Activated naive CD8-positive, alpha-beta T cell treated with anti-CD3 and anti-CD28 coated beads for 36 hours (primary cell): ENCODE measurements around the gene GPAM. TPM values are rescaled to one million over a fixed set of nuclear protein-coding genes. Genes with fewer than 3 reads are reported as not detected.
A peak's percentile ranks its signal among the peaks of the same experiment; 100 is the strongest.
"Not testable (repeated sequence)": the region's sequence is repeated elsewhere in the genome, so short reads cannot be mapped to it uniquely, and the experiment has no call there.

ENCODE experiments used
- DNase-seq: peaks from one replicate; pipeline ENCODE4 v3.0.0; 2021
- H3K27ac Mint-ChIP-seq: one replicate; pipeline ENCODE4 v1.8.0; 2022; ENCODE audit warnings: mild to moderate bottlenecking, moderate library complexity, mixed read lengths
- H3K27me3 Mint-ChIP-seq: one replicate; pipeline ENCODE4 v1.8.0; 2022; ENCODE audit warnings: mild to moderate bottlenecking, mixed read lengths
- H3K36me3 Mint-ChIP-seq: one replicate; pipeline ENCODE4 v1.8.0; 2021; ENCODE audit warnings: mild to moderate bottlenecking, mixed read lengths
- H3K4me1 Mint-ChIP-seq: one replicate; pipeline ENCODE4 v1.8.0; 2021; ENCODE audit warnings: mixed read lengths
- H3K4me3 Mint-ChIP-seq: one replicate; pipeline ENCODE4 v1.8.0; 2022; ENCODE audit warnings: mild to moderate bottlenecking, moderate library complexity, mixed read lengths
- H3K9me3 Mint-ChIP-seq: one replicate; pipeline ENCODE4 v1.8.0; 2022; ENCODE audit warnings: mixed read lengths
- total RNA-seq, 2 experiments: library from RNA; stranded (reverse); gene quantifications; one replicate each; pipeline ENCODE4 v1.2.3, GENCODE V29; 2021

GPAM gene, protein sequence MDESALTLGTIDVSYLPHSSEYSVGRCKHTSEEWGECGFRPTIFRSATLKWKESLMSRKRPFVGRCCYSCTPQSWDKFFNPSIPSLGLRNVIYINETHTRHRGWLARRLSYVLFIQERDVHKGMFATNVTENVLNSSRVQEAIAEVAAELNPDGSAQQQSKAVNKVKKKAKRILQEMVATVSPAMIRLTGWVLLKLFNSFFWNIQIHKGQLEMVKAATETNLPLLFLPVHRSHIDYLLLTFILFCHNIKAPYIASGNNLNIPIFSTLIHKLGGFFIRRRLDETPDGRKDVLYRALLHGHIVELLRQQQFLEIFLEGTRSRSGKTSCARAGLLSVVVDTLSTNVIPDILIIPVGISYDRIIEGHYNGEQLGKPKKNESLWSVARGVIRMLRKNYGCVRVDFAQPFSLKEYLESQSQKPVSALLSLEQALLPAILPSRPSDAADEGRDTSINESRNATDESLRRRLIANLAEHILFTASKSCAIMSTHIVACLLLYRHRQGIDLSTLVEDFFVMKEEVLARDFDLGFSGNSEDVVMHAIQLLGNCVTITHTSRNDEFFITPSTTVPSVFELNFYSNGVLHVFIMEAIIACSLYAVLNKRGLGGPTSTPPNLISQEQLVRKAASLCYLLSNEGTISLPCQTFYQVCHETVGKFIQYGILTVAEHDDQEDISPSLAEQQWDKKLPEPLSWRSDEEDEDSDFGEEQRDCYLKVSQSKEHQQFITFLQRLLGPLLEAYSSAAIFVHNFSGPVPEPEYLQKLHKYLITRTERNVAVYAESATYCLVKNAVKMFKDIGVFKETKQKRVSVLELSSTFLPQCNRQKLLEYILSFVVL
- total RNA-seq = 10 to 100 TPM; 12.7 to 14.2 TPM

DNA sequence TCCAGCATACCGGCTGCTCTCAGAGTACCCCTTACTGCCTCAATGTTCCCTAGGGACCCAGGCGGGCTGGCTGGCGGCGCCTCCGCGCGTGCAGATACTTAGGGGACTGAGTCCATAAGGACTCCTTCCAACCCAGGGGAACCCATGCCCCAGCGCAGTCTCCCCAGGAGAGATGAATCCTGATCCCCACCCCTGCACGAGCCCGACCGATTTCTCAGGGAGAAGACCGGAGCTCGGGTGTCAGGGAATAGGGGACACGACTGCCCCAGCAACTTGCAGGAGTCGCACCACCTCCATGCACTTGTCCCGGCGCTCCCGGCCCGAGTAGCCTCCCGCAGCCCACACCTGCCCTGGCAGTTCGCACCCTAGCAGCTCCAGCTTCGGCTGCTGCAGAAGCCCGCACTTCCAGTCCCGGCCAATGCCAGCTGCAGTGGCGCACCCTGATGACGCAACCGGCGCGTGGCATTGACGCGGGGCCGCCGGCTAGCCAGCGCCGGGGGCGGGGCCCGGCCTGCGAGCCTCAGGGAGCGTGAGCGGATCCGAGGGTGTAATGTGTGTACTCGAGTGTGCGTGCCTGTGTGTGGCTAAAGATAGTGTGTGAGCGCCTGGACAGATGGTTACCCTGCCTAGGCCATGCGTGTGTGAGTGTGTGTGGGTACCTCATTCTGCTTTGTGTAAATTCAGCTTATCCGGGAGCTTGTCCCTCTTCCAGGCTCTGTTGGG, at the start of gene GPAM:
Gene GPAM, minus strand, starts transcription at position 437 of the 723 bp plus-strand sequence. CDS start 1,981 bp downstream, outside the sequence.
- Mint-ChIP-seq H3K36me3 (peaks cover 19% of the 10 kb centered on the region), H3K9me3 (peaks cover 16% of the 10 kb centered on the region), H3K27me3 (no peaks in the 10 kb centered on the region), H3K4me3 (peak within 1 kb of the TSS; percentile 93), H3K27ac (peak within 1 kb of the TSS; percentile 92), H3K4me1 (peaks cover 20% of the 10 kb centered on the region)
- DNase-seq = peak; percentile 99

DNA sequence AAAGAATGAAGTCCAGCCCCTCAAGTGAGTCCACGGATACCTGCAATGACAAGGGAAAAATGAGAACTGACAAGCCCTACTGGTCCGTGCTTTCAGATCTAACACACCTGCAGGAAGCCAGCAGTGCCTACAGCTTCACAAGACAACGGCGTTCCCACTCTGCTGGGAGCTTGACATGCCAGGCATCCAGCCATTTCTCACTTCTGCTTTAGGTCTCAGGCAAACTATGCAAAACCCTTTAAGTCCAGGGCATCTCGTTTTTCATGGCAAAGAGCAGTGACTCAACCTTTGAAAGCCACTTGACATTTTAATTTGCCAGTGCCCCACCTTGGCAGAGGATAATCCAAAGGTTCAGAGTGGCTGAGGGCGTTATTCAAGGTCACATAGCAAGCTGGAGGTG, 49.1 kb upstream of the GPAM start:
- Mint-ChIP-seq H3K4me1 (no peaks in the 10 kb centered on the region), H3K36me3 (no peaks in the 10 kb centered on the region), H3K27me3 (no peaks in the 10 kb centered on the region), H3K4me3 (no peak overlapping the region), H3K27ac (no peak overlapping the region), H3K9me3 (no peaks in the 10 kb centered on the region)
- no peak for DNase-seq

DNA sequence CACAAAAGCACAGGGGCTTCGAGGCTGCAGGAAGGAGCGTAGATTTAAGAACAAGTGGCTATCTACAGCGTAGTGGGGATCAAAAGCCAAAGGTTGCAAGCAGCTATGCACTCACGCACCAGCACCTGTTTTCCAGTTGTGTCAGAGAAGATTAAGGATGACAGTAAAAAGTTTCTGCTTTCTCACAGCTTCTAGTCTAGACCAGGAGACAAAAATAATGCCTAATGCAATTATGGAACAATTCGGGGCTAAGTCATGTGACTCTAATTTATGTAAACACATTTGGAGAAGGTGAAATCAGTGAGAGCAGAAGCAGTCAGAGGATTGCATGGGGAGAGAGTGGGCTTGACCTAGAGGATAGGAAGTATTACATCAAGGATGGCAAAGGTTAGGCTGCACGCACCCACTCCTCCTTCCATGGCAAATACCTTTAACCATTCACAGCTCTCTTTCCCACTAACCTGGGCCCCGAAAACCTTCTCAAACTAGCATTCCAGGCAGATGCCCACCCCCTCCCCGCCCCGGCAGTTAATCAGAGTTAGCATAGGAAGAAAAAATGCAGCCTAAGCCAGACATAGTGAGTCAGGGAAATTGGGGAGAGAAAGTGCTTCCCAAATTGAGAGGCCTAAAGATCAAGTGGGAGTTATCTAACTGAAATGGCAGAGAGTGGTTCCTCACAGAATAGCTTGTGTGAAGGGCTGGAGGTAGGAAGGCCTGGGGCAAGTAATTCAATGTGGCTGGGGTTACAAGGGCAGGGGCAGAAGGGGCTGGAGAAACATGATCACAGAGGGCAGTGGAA, 48.2 kb upstream of the GPAM start:
- H3K27me3 Mint-ChIP-seq = no peaks in the 10 kb centered on the region
- no peak overlapping the region for H3K27ac Mint-ChIP-seq
- H3K36me3 Mint-ChIP-seq = no peaks in the 10 kb centered on the region
- no peak overlapping the region for H3K4me3 Mint-ChIP-seq
- no peak for DNase-seq
- H3K9me3 Mint-ChIP-seq = no peaks in the 10 kb centered on the region
- no peaks in the 10 kb centered on the region for H3K4me1 Mint-ChIP-seq

DNA sequence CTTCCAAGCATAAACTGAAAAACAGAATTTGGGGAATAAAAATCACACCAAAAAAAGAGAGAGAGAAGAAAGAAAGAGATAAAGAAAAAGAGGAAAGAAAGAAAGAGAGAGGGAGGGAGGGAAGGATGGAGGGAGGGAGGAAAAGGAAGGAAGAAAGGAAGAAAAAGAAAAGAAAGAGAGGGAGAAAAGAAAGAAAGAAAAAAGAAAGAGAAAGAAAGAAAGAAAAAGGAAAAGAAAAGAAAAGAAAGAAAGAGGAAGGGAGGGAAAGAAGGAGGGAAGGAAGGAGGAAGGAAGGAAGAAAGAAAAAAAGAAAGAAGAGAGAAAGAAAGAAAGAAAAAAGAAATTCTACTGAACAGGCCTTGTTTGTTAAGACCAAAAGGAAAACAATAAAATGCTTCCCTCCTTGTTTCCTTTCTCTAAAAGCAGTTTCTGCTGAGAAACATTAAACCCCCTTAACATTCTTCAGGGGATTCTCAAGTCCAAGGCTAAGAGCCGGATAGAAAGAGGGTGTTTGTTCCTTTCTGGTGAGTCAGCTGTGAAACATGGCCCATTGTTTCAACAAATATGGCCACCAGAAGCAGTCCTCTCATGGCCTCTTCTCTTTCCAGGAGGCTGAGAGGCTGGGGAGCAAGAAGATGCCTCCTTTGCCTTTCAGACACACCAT, 46.9 kb upstream of the GPAM start:
- DNase-seq = no peak
- Mint-ChIP-seq H3K4me1 (no peaks in the 10 kb centered on the region), H3K27ac (no peak overlapping the region), H3K27me3 (no peaks in the 10 kb centered on the region), H3K4me3 (no peak overlapping the region), H3K9me3 (no peaks in the 10 kb centered on the region), H3K36me3 (no peaks in the 10 kb centered on the region)

DNA sequence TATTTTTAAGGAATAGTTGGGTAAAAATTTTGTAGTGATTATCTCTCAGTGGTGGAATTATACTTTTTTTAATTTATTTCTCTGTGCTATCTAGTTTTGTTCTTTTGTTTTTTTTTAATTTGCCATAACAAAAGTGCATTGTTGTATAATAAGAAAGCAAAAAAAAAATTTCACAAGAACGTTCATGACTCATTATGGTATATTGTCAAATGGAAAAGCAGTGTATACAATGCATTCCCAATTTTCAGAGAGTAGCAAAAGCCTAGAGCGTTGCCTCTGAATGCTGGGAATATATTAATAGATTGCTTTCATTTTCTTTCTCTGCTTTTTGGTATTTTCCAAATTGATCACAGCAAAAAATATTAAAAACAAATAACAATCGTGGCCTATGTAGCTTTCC, 46.3 kb upstream of the GPAM start:
- Mint-ChIP-seq H3K9me3 (no peaks in the 10 kb centered on the region), H3K4me3 (no peak overlapping the region), H3K27ac (no peak overlapping the region), H3K36me3 (no peaks in the 10 kb centered on the region), H3K27me3 (no peaks in the 10 kb centered on the region), H3K4me1 (no peaks in the 10 kb centered on the region)
- DNase-seq = no peak

DNA sequence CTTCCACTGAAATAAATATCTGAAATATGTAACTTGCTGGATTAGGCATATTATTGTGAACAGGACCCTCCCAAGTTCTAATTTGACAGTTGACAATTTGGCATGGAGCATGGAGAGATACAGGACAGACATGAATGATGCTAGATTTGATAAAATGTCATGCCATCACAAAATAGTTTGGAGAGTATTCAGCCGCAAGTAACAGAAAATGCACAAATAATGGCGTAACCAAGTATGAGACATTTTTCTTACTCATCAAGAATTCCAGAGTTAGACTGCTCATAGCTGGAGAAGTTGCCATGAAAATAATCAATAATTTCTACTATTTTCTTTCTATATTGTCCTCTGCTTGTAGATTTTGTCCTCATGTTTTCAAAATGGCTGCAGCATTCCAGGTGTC, 45.5 kb upstream of the GPAM start:
- no peak for DNase-seq
- Mint-ChIP-seq H3K27me3 (no peaks in the 10 kb centered on the region), H3K9me3 (no peaks in the 10 kb centered on the region), H3K4me1 (no peaks in the 10 kb centered on the region), H3K27ac (no peak overlapping the region), H3K36me3 (no peaks in the 10 kb centered on the region), H3K4me3 (no peak overlapping the region)

DNA sequence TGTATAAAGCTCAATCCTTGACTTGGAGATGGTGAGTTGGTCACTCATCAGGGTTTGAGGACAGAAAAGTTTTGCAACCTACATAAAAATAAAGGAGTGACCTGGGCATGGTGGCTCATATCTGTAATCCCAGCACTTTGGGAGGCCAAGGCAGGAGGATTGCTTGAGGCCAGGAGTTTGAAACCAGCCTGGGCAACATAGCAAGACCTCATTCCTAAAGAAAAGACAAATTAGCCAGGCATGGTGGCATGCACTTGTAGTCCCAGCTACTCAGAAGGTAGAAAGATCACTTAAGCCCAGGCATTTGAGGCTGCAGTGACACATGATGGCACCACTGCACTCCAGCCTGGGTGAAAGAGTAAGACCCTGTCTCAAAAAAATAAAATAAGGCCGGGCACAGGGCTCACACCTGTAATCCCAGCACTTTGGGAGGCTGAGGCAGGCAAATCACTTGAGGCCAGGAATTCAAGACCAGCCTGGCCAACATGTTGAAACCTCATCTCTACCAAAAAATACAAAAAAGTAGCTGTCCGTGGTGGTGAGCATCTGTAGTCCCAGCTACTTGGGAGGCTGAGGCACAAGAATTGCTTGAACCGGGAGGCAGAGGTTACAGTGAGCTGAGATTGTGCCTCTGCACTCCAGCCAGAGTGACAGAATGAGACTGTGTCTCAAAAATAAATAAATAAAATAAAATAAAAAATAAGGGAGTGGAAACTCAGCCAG, 45.0 kb upstream of the GPAM start:
- not testable (repeated sequence) for H3K27me3 Mint-ChIP-seq, H3K36me3 Mint-ChIP-seq, H3K4me3 Mint-ChIP-seq, H3K9me3 Mint-ChIP-seq, H3K4me1 Mint-ChIP-seq, DNase-seq, H3K27ac Mint-ChIP-seq

DNA sequence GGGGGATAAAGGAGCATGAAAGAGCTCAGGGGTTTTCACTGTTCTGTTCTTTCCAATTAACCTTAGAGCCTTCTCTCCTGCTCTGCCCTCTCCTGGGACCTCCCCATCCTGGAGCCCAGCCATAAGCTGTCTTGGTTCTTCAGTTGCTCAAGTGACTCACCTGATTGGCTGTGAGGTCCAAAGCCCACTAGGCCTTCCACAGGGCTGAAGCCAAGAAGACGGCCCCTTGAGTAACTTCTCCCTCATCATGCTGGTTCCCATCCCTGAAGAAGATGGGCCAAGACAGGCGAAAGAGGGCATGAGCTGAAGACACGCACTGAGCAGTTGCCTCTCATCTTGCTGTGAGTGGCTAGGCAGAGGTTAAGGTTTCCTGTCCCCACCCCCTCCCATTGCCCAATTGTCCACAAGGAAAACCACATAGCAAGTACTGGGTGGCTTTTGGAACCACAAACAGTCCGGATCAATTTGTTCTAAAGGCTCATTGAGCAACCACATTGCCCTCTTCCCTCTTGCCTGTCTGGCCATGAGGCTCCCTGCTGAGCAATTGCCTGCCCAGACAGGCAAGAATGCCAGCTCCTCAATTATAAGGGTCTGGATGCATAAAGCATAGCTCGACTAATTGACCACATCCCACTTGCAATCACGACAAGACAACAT, 43.9 kb upstream of the GPAM start:
- H3K27me3 Mint-ChIP-seq = no peaks in the 10 kb centered on the region
- no peaks in the 10 kb centered on the region for H3K4me1 Mint-ChIP-seq
- no peaks in the 10 kb centered on the region for H3K36me3 Mint-ChIP-seq
- H3K4me3 Mint-ChIP-seq = no peak overlapping the region
- no peak for DNase-seq
- H3K27ac Mint-ChIP-seq = no peak overlapping the region
- no peaks in the 10 kb centered on the region for H3K9me3 Mint-ChIP-seq

DNA sequence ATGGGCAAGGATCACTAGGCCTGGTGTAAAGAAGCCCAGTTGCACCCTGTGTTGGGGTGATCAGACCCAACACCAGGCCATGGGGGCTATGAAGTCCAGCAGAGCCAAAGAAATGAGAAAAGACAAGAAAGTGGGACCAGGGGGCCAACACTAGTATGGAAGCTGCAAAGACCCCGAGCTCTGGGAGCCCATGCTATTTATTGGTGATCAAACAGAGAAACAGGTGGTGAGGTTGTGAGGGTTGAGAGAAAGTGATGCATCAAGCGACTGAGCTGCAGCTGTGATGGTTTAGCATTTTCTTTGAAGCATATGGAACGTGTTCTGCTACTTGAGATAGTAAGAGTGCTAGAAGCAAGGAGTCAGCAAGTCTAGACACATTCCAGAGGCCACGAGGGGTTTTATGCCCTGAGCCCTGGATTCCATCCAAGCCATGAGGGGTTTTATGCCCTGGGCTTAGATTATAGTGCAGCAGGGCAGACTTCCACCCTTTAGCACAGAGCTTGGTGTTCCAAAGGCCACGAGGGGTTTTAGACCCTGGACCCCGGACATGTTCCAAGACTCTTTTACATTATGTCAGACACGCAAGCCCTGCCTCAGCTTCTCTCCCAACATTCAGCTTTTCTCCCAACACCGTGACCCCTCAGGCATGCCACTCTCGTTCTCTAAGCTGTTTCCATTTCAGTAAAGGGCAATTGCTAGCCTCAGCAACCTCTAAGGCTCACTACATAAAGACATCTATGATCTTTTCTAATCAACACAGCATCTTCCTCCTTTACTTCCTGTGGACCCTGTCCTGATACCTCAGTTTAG, 43.1 kb upstream of the GPAM start:
- no peaks in the 10 kb centered on the region for H3K9me3 Mint-ChIP-seq
- no peak for DNase-seq
- no peak overlapping the region for H3K27ac Mint-ChIP-seq
- no peaks in the 10 kb centered on the region for H3K27me3 Mint-ChIP-seq
- H3K4me1 Mint-ChIP-seq = no peaks in the 10 kb centered on the region
- no peaks in the 10 kb centered on the region for H3K36me3 Mint-ChIP-seq
- no peak overlapping the region for H3K4me3 Mint-ChIP-seq

DNA sequence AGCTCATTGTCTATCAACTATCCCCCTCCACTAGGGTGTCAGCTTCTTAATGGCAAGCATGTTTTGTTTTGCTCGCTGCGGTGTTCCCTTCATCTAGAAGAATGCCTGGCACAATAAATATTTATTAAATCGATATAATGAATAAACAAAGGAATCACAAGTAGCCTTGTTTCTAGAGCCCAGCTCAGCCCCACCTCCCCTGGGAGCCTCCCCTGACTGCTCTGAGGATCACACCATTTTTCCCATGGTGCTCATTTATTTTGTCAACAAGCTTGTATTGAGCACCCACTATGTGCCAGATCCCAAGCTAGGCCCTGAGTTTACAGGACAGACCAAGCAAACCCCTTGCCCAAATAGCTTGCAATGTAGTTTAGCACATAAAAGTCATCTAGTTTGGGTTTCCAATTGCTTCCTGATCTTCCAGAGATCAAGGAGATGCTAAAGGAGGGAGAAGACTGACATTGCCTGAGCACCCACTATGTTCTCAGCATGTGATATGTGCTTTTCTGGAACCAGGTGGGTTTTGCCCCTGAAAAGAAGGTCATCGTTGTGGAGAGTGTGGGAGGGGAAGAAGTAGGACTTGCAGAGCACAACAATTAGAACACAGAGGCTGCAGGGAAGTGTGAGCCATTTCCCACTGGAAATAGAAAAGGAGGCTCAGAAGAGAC, 42.3 kb upstream of the GPAM start:
- Mint-ChIP-seq H3K27ac (no peak overlapping the region), H3K4me1 (no peaks in the 10 kb centered on the region), H3K4me3 (no peak overlapping the region), H3K36me3 (no peaks in the 10 kb centered on the region), H3K27me3 (no peaks in the 10 kb centered on the region), H3K9me3 (no peaks in the 10 kb centered on the region)
- no peak for DNase-seq

DNA sequence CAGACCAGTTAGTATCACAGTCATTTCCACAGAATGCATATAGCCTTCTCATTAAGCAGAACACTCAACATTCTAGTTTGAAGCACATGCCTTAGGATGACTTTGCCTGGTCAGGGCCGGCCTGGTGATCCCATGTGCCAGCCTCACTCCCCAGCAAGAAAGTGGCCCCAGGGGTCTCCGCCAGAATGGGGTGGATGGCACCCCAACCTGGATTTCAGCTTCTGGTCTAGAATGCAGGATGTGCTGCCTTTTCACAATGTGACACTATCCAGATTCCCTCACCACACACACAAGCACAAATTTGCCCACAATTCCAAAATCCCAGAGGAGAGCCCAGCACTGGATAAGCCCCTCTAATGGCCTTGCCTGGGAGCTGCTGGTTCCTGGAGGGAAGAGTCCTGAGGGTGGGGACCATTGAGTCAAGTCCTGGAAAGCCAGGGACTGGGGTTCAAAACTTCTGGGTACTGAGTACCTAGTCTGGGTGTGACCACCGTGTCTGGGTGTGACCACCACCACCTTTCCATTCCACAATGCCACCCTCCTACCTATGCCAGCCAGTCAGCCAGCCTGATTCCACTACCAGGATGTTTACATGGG, 41.5 kb upstream of the GPAM start:
- no peaks in the 10 kb centered on the region for H3K4me1 Mint-ChIP-seq
- peaks cover 2% of the 10 kb centered on the region for H3K9me3 Mint-ChIP-seq
- no peak overlapping the region for H3K4me3 Mint-ChIP-seq
- H3K27me3 Mint-ChIP-seq = no peaks in the 10 kb centered on the region
- H3K36me3 Mint-ChIP-seq = no peaks in the 10 kb centered on the region
- H3K27ac Mint-ChIP-seq = no peak overlapping the region
- DNase-seq = no peak

DNA sequence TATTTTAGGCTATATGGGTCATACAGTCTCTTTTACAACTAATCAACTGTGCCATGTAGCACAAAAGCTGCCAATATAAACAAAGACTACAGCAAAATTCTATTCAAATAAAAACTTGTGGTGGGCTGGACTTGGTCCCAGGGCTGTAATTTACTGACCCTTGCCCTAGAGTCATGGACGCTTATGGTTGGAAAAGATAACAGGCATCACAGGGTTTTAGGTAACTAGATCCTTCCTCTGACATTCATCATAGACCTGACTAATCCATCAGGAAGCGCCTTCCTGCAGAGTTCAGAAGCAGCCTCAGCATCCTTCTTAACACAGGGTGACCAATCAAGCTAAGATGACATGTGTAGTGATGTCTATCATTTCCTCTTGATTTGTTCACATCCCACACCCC, 40.2 kb upstream of the GPAM start:
- no peak overlapping the region for H3K4me3 Mint-ChIP-seq
- H3K9me3 Mint-ChIP-seq = peaks cover 2% of the 10 kb centered on the region
- no peak for DNase-seq
- no peaks in the 10 kb centered on the region for H3K36me3 Mint-ChIP-seq
- no peak overlapping the region for H3K27ac Mint-ChIP-seq
- H3K4me1 Mint-ChIP-seq = no peaks in the 10 kb centered on the region
- no peaks in the 10 kb centered on the region for H3K27me3 Mint-ChIP-seq
